ENCODE results near the gene ZNF518A. TPM values are rescaled to one million over a fixed set of nuclear protein-coding genes. Genes with fewer than 3 reads are reported as not detected.

The ZNF518A gene
- polyA plus RNA-seq, 2 of the 4 experiments (the other 2 are of a cell fraction): 7.3 to 28.9 TPM

- DNase-seq (ENCODE audit: low read depth in 1 of 2, low spot score in 1 of 2): no peak
- Histone ChIP-seq H3K9me3 (no peaks in the 10 kb centered on the region), H3K4me3 (no peak overlapping the region), H3K4me2 (no peak overlapping the region), H3K27ac (no peak overlapping the region), H3K4me1 (no peaks in the 10 kb centered on the region)
- ATAC-seq: no peak
- ChIA-PET CTCF (no interaction called here), POLR2A (no interaction called here)
- no peak for FAIRE-seq
- no peak for TF ChIP-seq POLR2AphosphoS2 (conservative IDR thresholded peaks at IDR 0.05; ENCODE audit: low read length)
- no peak for TF ChIP-seq KDM1A (IDR thresholded peaks at IDR 0.05; ENCODE audit: low read depth)
- no peak for TF ChIP-seq HDAC2 (IDR thresholded peaks at IDR 0.05)
- no peak for TF ChIP-seq TFCP2L1 (CRISPR knock-in tag; IDR thresholded peaks at IDR 0.05)
- TF ChIP-seq RFX5 (IDR thresholded peaks at IDR 0.05): no peak
- TF ChIP-seq MYC (IDR thresholded peaks at IDR 0.05; ENCODE audit: borderline replicate concordance, low read length): no peak
- TF ChIP-seq HMGXB4 (CRISPR knock-in tag; IDR thresholded peaks at IDR 0.05; ENCODE audit: borderline replicate concordance): no peak
- WGBS (ENCODE audit: missing lambda C conversion rate): 80% methylated on average over 1 of the region's 1 CpG
Measured at GRCh38 chr10:96153070-96153469, 23.0 kb downstream of the ZNF518A start.

- FAIRE-seq (no peak), ATAC-seq (no peak), DNase-seq (ENCODE audit: low read depth in 1 of 2, low spot score in 1 of 2) (no peak)
- CTCF ChIA-PET: interaction anchor here (0.6 to 1.4 kb wide), 2 partner anchors 22 to 489 kb away, joined by 3 to 4 read pairs; no protein-coding TSS in a partner anchor
- Histone ChIP-seq H3K4me2 (no peak overlapping the region), H3K4me1 (no peaks in the 10 kb centered on the region), H3K27ac (no peak overlapping the region), H3K4me3 (no peak overlapping the region), H3K9me3 (peaks cover 13% of the 10 kb centered on the region; the same call in 2 of the 3 replicates)
- TF ChIP-seq SREBF2 (IDR thresholded peaks at IDR 0.05): no peak
- no peak for TF ChIP-seq JUNB (IDR thresholded peaks at IDR 0.05)
- no peak for TF ChIP-seq ZSCAN20 (CRISPR knock-in tag; IDR thresholded peaks at IDR 0.05)
- TF ChIP-seq FOSL2 (IDR thresholded peaks at IDR 0.05): no peak
- TF ChIP-seq FOSL2 (CRISPR knock-in tag; IDR thresholded peaks at IDR 0.05): no peak
- TF ChIP-seq HES2 (IDR thresholded peaks at IDR 0.05): no peak
- TF ChIP-seq RCOR1 (IDR thresholded peaks at IDR 0.05; ENCODE audit: low read depth, low read length): no peak
- no peak for TF ChIP-seq HDAC2 (IDR thresholded peaks at IDR 0.05)
- no peak for TF ChIP-seq HOXA7 (CRISPR knock-in tag; IDR thresholded peaks at IDR 0.05)
- no peak for TF ChIP-seq FOSB (CRISPR knock-in tag; IDR thresholded peaks at IDR 0.05)
- no peak for TF ChIP-seq EP300 (IDR thresholded peaks at IDR 0.05)
- TF ChIP-seq PBX3 (IDR thresholded peaks at IDR 0.05): no peak
- no peak for TF ChIP-seq HEYL (CRISPR knock-in tag; IDR thresholded peaks at IDR 0.05)
- no peak for TF ChIP-seq ZNF302 (CRISPR knock-in tag; IDR thresholded peaks at IDR 0.05)
- POLR2A ChIA-PET: no interaction called here
- 93% methylated on average over 6 of the region's 6 CpGs for WGBS (ENCODE audit: missing lambda C conversion rate)
Measured at GRCh38 chr10:96165726-96166125, 35.6 kb downstream of the ZNF518A start.

GRCh38 chr10:96168546-96168945 lies 38.4 kb downstream of the ZNF518A start:
- H3K4me1 ChIP-seq: no peaks in the 10 kb centered on the region
- ATAC-seq (no peak), DNase-seq (ENCODE audit: low read depth in 1 of 2, low spot score in 1 of 2) (peak in 1 of 2 experiments; percentile 3), FAIRE-seq (no peak)
- H3K4me2 ChIP-seq: no peak overlapping the region
- POLR2A ChIA-PET: no interaction called here
- H3K4me3 ChIP-seq: no peak overlapping the region
- H3K27ac ChIP-seq: no peak overlapping the region
- CTCF ChIA-PET: interaction anchor here (0.6 to 1.1 kb wide), 2 partner anchors 13 to 121 kb away, joined by 3 read pairs; no protein-coding TSS in a partner anchor
- H3K9me3 ChIP-seq: peaks cover 17% of the 10 kb centered on the region
- no peak for TF ChIP-seq BHLHE40 (IDR thresholded peaks at IDR 0.05; ENCODE audit: low read depth, low read length)
- TF ChIP-seq FOSL2 (IDR thresholded peaks at IDR 0.05): no peak
- peak; percentile 56 for TF ChIP-seq FOSL2 (CRISPR knock-in tag; IDR thresholded peaks at IDR 0.05)
- TF ChIP-seq HOXB5 (CRISPR knock-in tag; IDR thresholded peaks at IDR 0.05): no peak
- TF ChIP-seq EHMT2 (IDR thresholded peaks at IDR 0.05; ENCODE audit: low read depth): no peak
- TF ChIP-seq NR3C1 (IDR thresholded peaks at IDR 0.05): no peak
- TF ChIP-seq USF2 (IDR thresholded peaks at IDR 0.05): no peak
- TF ChIP-seq SMC3 (IDR thresholded peaks at IDR 0.05): no peak
- 67% methylated on average over 1 of the region's 1 CpG for WGBS (ENCODE audit: missing lambda C conversion rate)

Data from A549 (cell line).